ENCODE measurements around the gene AKAP8L.

The AKAP8L gene

GRCh38 chr19:15418579-15419412 is at the start of gene AKAP8L:
AKAP8L (minus strand) TSS chr19:15418988; CDS start chr19:15418923, 65 bp downstream.
- peak; percentile 99 for DNase-seq (ENCODE audit: low read depth)

- DNase-seq (ENCODE audit: low read depth), result no peak
These were observed 49.0 kb upstream of the AKAP8L start for GRCh38 chr19:15467734-15468214.

- DNase-seq (ENCODE audit: low read depth), result peak; percentile 56
These were observed 48.3 kb upstream of the AKAP8L start for GRCh38 chr19:15466851-15467733.

GRCh38 chr19:15464394-15465385 is 45.9 kb upstream of the AKAP8L start, which contains the start of gene RASAL3:
RASAL3 (minus strand) TSS chr19:15464544; CDS start chr19:15464358, 186 bp downstream.
- DNase-seq (ENCODE audit: low read depth), result peak; percentile 44

- peak; percentile 58 for DNase-seq (ENCODE audit: low read depth)
These were observed 45.1 kb upstream of the AKAP8L start for GRCh38 chr19:15463861-15464371.

GRCh38 chr19:15461694-15462093 is 42.9 kb upstream of the AKAP8L start:
- no peak for DNase-seq (ENCODE audit: low read depth)

- no peak for DNase-seq (ENCODE audit: low read depth)
These were observed 39.1 kb upstream of the AKAP8L start for GRCh38 chr19:15457701-15458484.

- no peak for DNase-seq (ENCODE audit: low read depth)
These were observed 38.3 kb upstream of the AKAP8L start for GRCh38 chr19:15456871-15457700.

GRCh38 chr19:15456441-15456840 is 37.7 kb upstream of the AKAP8L start:
- no peak for DNase-seq (ENCODE audit: low read depth)

GRCh38 chr19:15455996-15456395 is 37.2 kb upstream of the AKAP8L start:
- no peak for DNase-seq (ENCODE audit: low read depth)

GRCh38 chr19:15453906-15454860 is 35.4 kb upstream of the AKAP8L start:
- no peak for DNase-seq (ENCODE audit: low read depth)

GRCh38 chr19:15453091-15453578 is 34.3 kb upstream of the AKAP8L start:
- no peak for DNase-seq (ENCODE audit: low read depth)

- DNase-seq (ENCODE audit: low read depth), result no peak
These were observed 33.6 kb upstream of the AKAP8L start for GRCh38 chr19:15452111-15453047.

GRCh38 chr19:15450528-15450890 is 31.7 kb upstream of the AKAP8L start:
- no peak for DNase-seq (ENCODE audit: low read depth)

GRCh38 chr19:15449620-15450527 is 31.1 kb upstream of the AKAP8L start, which contains the start of gene WIZ:
WIZ (minus strand) TSS chr19:15449956; CDS start chr19:15448307, 1,649 bp downstream.
- peak; percentile 72 for DNase-seq (ENCODE audit: low read depth)

Measured in stimulated activated CD4-positive, alpha-beta T cell treated with anti-CD3 and anti-CD28 coated beads, Interleukin-2, amount 100 ng/mL, for 4 hours (primary cell).